HG02763 (cell line): ENCODE results near the gene ISG20L2.

Experiments
- ATAC-seq: cut with Tn5 transposase; IDR thresholded peaks from one replicate; pipeline ENCODE4 v1.9.1; 2021; ENCODE audit warnings: mild to moderate bottlenecking, moderate library complexity; ENCODE audit not compliant: unreplicated experiment

The ISG20L2 gene

DNA sequence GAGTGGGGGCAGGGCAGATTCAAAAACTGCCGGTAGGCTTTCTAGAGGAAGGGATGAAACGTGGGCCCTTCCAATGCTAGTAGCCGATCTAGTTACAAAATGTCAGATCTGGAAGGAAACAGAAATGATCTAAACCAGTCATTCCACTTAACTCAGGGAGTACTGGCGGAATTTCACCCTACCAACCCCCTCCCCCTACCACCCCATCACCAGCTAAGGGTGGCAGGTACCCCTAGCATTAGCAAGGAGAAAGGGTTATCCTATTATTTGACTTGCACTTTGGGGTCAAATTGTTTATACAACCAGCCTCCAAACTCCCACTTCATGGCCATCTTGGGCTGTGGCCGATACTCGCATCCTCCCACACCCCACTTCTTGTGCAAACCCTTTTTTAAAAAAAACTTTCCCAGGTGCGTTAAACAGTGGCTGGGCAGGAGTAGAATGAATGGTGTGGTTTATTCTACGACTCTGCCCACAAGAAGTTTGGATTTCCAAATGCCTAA lies 13.0 kb upstream of the ISG20L2 start:
- no peak for ATAC-seq

DNA sequence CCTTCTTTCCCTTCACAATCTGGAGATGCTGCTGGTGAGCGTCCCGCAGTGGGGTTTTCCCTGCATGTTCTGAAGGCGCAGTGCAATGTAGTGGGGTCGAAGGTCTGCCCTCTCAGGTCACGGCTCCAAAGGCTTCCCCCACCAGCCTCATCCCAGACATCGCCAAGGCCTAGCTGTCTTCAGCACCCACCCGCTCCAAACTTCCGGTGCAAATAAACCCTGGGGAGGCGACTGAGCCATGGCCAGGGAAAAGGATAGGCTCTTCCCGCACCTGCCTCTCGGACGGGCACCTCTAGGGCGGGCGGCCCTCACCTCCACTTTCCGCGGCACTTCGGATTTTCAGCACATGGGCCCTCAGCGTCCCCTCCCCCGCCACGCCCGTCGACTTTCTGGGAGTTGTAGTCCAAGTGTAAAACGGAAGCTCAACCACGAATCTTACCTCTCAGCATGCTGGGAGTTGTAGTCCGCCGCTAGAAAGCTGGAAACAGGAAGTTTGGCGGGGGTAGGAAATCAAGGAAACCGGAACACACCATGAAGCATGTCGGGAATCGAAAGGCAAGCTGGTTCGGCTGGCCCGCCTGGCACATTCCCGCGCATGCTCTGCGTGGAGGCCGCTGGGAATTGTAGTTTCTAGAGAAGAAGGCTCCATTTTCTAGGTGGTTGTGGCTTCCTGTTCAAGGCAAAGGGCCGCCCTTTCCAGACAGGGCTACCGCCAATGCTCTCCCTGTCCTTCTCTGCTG lies 12.3 kb upstream of the ISG20L2 start, which contains the start of gene MRPL24:
Gene MRPL24 (minus strand): TSS at position 348 of the 740 bp plus-strand sequence. CDS start 2,384 bp downstream, outside the sequence.
- peak; percentile 83 for ATAC-seq

DNA sequence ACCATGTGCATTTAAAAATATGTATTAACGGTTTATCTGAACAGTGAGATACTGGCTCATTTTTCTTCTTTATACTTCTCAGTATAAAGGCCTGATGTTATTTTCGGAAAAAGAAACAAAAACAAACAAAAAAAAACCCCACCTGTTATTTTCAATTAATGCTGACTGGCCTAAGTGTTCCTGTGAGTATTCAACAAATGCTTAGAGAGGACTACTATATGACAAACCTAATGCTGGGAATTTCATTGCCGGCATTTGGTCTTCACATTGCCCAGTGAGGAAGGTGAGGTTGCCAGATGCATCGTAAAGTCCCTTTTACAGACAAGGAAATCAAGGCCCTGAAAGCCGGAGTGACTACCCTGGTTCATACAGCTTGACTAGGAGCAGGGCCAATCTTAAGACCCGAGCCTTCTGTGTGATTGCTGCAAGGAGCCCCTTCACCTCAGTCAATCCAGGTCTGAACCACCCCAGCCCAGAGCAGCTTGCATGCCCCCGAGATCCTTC lies 11.7 kb upstream of the ISG20L2 start:
- ATAC-seq = no peak

DNA sequence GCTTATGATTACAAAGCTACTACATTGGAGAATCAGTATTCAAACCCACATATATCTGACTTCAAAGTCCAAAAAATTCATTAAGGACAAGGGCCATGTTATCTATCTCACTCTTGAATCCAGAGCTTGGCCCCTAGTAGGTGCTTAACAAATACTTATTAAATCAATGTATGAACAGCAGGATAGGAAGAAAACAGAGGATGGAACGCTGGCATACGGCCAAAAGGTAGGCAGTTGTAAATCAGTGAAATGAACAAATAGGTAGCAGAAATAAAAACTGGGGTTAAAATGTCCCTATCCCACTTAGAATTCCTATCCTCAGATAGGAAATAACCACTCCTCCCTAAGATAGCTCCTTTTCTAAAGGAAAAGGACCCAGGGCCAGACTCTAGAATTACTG lies 10.3 kb upstream of the ISG20L2 start:
- ATAC-seq = no peak

DNA sequence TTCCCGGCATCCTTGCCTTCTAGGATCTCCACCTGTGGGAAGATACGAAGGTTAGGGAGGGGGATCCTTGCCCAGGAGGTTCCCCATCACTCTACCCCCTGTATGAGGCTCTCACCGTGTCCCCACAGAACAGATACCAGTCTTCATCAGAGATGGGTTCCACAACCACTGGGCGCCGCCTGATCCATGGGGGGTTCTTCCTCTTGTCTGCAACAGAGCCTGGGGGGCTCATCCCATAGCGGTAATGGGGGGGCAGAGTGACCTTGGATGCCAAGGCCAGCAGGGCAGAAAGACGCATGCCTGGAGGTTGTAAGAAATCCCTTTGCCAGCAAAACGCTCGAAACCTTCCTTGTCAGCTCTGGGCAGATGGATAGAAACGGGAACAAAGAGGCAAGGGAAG lies 9.8 kb upstream of the ISG20L2 start:
- no peak for ATAC-seq

DNA sequence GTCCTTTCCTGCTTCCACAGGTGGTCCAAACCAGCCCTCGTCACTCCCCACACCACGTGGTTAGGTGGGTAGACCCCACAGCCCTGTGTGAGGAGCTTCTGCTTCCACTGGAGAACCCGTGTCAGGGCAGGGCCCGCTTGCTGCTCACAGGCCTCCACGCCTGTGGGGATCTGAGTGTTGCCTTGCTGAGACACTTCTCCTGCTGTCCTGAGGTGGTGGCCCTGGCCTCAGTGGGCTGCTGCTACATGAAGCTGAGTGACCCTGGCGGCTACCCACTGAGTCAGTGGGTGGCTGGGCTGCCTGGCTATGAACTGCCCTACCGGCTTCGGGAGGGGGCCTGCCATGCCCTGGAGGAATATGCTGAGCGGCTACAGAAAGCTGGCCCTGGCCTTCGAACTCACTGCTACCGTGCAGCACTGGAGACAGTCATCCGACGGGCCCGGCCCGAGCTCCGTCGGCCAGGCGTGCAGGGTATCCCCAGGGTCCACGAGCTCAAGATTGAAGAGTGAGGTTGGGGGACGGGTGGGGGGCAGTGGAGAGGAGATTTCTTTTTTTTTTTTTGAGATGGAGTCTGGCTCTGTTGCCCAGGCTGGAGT lies 5.5 kb upstream of the ISG20L2 start:
- ATAC-seq = no peak

DNA sequence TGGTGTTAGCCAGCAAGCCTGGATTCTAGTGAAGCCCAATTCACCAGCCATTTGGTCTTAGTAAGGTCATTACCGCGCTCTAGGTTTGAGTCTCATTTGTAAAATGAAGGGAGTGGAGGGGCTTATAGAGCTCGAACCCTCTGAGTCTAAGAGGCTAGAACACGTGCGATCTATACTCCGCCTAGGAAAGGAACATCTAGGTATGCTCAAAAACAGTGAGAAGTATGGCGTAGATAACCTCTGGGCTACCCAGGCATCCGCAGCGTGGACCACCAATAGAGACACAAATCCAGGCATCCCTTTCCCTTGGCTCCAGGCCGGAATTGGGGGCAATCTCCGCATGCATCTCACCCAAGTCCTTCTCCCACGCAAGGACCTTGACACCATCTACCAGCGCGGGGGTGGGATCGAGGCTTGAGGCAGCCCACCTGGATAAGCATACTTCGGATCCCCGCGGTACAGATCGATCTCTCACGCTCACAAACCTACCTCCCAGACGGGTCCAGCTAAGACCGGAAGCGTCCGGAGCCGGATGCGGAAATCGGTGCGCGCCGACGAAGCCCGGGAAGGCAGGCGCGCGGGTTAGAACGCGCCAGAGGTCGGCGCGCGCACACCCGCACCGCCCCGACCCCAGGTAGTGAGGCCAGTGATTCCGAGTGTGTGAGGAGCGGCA lies 504 bp downstream of the ISG20L2 start, which contains the start of gene METTL25B:
Gene METTL25B (plus strand): TSS at position 544 of the 673 bp plus-strand sequence. CDS start 636 bp downstream, outside the sequence.
- peak; percentile 53 for ATAC-seq

DNA sequence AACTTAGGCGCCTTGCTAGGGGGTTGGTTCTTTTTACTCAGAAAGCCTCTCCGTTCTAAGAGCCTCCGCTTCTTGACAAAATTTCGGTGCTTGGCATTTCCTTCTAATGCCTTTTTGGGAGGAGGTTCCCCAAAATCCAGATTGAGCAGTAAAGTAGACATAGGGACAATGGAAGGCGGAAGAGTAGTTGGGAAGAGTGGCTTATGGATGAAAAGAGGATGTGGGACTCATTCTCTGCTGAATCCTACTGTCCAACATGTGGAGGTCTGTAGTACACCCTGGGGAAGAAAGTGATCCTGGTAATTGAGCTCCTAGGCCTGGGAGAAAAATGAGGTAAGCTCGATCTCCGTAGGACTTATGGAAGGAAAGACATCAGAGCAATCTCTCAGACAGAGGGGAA lies 1.1 kb downstream of the ISG20L2 start:
- ATAC-seq = no peak

DNA sequence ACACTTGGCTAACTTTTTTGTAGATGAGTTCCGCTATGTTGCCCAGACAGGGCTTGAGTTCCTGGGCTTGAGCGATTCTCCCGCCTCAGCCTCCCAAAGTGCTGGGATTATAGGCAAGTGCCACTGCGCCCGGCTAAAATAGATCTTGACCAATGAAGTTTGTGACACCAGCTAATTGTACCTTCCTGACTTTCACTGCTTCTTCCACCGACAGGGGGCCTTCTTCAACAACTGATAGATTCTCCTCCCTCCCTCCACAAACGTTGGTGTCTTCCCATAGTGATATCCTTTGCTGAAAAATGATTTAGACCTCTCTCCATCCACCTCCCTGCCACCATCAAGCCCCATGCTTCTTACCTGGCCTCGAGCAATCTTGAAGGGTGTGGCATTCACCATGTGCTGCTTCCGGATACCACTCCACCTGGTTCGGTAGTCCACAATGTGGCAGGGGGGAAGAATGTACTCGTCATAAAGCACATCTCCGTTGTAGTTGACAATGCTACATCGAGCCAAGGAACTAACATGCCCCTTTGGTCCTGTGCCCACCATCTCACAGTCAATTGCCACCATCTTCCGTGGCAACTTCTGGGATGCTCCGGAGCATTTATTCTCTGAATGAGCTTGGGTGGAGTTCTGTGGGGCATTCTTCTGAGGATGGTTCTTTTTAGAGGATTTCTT lies 1.9 kb downstream of the ISG20L2 start:
- no peak for ATAC-seq

DNA sequence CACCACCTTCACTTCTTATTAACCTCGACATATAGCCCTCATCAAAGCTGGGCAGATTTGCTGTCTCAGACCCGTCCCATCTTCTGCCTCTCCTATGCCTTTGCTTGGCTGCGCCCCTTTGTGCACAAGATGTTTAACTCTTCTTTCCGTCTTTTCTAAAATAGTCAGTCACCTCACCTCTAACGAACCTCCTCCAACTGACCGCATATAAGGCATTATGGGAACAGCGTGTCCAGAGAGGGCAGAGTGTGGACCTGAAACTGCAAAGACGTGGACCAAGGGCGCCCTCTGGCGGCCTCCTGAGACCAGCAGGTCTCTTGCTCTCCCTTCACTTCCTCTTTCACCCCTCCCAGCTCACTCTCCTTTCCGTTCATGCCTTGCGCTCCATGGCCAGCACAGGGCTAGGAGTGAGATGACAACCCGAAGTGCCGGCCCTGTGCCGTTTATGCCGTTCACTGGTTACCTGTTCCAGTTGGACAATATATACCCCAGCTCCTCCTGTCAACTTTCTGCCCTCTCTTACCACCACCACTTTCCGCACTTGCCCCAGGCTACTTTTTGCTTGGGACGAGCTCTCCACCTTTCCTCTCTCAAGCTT lies 2.8 kb downstream of the ISG20L2 start:
- ATAC-seq = no peak

DNA sequence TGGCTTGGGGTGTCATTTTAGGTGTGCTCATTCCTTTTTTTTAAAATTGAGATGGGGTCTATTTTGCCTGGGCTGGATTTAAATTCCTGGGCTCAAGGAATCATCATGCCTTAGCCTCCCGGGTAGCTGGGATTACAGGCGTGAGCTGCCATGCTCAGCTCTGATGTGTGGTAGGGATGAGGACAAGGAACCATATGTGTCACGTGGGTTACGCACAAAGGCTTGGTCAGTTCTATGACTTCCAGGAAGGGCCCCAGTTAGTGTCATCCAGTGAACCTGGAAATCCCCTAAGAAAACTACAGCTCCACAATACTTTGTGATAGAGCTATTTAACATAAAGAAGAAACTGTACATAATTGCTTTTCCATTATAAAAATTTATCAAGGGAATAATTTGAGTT lies 7.0 kb downstream of the ISG20L2 start:
- ATAC-seq = no peak

DNA sequence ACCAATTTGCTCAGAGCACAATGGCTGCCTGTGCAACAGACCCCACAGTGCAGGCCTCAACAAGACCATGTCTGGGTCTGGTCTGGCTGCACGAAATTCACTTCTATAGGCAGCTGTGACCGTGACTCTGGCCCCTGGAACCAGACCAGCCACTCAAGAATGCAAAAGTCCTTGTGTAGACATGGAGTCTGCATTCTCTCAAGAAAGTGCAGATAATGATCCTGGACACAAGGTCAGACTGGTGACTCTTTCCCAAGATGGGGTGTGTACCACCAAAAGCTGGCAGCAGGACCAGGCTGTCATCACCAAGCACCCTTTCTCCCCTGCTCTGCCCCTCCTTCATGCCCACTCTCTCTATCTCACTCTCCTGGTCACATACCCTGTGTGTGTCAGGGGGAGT lies 7.4 kb downstream of the ISG20L2 start:
- no peak for ATAC-seq

DNA sequence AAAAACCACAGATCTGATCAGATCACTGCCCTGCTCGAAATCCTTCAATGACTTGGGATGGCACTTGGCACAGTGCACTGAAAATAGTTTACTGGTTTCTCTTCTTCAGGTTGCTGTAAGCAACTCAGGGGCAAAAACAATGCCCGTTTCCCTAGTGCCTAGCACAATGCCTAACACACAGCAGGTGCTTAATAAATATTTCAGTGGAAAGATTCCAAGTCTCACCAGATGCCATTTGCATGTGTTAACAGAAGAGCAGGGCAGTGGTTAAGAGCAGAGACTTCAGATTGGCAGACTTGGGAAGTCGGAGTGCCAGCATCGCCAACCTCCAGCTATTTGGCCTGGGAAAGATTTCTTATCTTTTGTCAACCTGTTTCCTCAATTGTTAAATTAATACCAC lies 11.2 kb downstream of the ISG20L2 start:
- ATAC-seq = no peak

DNA sequence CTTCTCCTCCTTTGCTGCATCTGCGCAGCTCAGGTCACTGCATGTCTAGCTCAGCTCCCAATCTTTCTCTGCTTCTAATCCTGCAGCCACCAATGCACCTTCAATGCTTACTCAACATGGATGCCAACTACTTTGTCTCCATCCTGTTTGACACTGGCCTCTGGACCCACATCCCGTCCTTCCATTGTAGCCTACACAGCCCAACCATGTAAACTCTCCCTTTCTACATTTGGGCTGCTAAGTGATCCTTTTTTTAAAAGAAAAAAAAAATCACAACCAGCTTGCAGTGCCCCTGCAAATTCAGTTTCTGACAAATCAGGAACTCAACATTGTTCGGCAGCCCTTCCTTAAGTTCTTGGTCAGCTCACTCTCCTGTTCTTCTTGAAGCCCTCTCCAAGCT lies 13.7 kb downstream of the ISG20L2 start:
- ATAC-seq = no peak

DNA sequence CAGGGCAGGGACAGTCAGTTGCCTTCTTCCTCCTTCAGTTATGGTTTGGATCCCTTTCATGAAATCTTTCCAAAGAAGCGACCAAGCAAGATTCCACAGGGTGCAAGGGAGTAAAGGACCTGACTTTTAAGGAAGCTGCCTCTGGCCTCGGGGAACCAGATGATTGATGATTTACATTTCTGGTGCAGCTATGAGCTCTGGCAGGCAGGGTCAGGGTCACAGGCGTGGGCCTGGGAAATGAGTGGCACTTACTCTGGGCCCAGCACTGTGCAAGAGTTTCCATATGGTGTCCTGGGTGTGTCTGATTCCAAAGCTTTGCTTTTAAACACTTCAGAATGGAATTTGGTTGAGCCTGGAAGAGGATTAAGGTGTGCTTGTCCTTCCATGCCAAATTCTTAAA lies 15.9 kb downstream of the ISG20L2 start:
- no peak for ATAC-seq

DNA sequence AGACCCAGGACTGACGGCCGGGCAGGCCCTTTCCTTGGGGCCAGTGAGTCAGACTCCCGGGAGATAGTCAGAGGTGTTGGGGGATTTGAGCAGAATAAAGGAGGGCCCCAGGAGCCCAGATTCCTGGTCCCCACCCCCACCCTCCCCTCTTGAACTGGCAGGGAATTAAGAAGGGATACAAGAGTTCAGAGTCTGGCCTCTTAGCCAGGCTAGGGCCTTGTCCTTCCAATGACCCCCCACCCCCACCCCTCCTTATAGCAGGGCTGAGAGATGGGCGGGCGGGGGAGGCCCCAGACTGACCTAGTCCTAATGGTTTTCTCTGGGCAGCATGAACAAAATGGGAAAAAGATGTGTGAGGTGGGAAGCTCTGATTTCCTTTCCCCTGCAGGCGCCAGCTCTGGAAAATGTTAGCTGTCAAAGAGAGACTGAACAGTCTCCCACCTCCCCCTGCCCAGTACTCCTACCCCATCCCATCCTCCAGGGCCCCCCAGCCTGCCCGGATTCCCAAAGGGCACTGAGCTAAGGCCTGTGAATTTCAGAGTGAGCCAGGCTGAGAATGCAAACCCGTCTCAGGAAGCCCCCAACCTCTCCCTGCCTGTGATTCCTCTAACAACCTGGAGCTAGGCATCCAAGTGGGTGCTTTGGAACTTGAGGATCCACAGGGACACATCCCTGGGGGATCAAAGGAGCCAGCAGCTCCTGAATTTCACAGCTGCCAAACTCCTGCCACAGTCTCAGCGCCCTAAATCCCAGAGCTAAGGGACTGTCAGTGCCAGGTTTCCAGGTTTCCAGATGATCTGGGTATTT lies 17.4 kb downstream of the ISG20L2 start:
- no peak for ATAC-seq

DNA sequence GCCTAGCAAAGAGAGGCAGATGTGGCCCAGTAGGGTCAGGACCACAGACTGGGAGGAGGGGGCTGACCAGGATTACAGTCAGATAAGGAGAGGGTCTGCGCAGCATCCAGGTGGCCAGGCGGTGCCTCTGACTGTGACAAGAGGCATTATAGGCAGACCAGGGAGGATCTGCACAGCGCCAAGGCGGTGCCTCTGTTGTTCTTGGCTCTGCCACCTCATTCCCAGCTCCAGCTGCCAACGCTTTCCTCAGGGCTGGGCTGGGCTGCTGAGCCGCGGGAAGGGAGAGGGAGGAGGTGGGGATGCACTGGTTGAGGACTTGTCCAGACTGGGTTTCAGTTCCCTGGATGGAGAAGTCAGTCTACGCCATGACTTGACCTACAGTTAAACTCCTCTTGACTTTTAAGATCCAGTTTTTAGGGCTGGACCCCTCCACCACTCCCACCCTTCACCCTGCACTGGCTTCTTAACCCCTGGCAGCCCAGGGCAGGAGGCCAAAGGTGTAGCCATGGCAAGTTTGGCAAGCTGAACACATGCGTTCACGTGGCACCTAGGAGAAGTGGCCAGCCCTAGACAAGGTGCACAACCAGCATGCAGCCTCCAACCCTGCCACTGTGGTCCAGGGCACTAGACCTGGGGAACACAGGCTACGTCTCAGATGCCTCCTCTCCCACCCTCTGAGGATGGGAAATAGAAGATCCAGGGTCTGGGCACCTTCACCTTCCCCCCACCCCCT lies 18.6 kb downstream of the ISG20L2 start:
- no peak for ATAC-seq

DNA sequence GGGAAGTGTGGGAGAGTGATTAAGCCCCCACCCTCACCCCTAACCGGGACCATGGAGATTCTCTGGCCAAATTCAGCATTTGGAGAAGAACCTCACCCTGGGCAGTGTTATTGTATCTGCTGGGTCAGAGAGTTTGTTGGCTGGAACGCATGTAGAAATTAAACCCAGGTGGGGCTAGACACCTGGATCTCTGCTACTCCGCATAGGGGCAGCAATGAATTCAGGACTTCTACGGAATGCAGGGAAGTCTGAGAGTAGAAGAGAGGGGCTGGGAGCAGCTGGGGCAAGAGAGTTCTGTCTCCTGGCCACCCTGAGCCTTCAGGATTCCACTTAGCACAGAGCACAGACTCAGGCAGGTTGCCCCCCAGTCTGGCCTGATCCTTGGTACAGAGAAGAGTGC lies 19.5 kb downstream of the ISG20L2 start:
- ATAC-seq = no peak

DNA sequence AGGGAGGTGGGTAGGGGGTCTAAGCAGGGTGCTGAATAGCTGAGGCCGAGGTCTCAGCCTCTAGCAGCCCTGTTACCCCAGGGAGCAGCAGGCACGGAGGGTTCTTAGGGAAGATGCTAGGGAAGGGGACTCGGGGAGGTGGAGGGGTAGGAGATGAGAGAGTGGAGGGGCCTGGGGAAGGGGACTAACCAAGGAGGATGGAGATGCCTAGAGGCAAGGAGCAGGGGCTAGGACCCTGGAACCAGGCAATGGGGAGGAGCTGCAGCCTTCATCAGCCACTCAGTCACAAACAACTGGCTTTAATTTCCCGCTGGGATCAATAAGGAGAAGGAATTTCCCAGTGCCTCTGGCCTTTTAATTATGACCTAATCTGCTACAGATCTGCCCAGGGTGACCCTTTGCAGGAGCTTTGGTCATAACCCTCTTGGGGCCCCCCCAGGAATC lies 20.3 kb downstream of the ISG20L2 start:
- no peak for ATAC-seq
